ENCODE results near the gene SULT1A3. TPM values are rescaled to one million over a fixed set of nuclear protein-coding genes. Genes with fewer than 3 reads are reported as not detected.
"Not testable (repeated sequence)": the region's sequence is repeated elsewhere in the genome, so short reads cannot be mapped to it uniquely, and the experiment has no call there.

SULT1A3 gene
- total and polyA plus RNA-seq, 7 donors: 2.7 to 5.5 (median 4.6) TPM

GRCh38 chr16:30186782-30187555 lies 12.1 kb upstream of the SULT1A3 start:
- Histone ChIP-seq H3K4me1 (peaks cover 4% of the 10 kb centered on the region), H3K36me3 (ENCODE audit: insufficient read depth in 1 of 2, low read depth in 1 of 2) (no peaks in the 10 kb centered on the region), H3K9me3 (no peaks in the 10 kb centered on the region), H3K27me3 (ENCODE audit: insufficient read depth in 3 of 3, low read length in 2 of 3) (no peaks in the 10 kb centered on the region), H3K27ac (no peak overlapping the region), H3K4me3 (peak overlapping the region; percentile 11)
- 58 to 61% (median 58%) methylated on average over 35 to 36 of the region's 36 CpGs for WGBS, 3 donors
- ATAC-seq (peak; percentile 31 to 64 (median 47)), DNase-seq (peak; percentile 78 to 89)
- peak; percentile 49 for TF ChIP-seq CTCF (IDR thresholded peaks at IDR 0.05)
- intact Hi-C loops (cut with DNase I): no loop called here

- intact Hi-C loops (cut with DNase I): no loop called here
- peaks cover 4% of the 10 kb centered on the region for H3K4me1 ChIP-seq
- no peak overlapping the region for H3K4me3 ChIP-seq
- H3K27ac ChIP-seq: no peak overlapping the region
- TF ChIP-seq CTCF (IDR thresholded peaks at IDR 0.05): no peak
- no peak for DNase-seq
- no peaks in the 10 kb centered on the region for H3K9me3 ChIP-seq
- H3K36me3 ChIP-seq (ENCODE audit: insufficient read depth in 1 of 2, low read depth in 1 of 2): no peaks in the 10 kb centered on the region
- 72 to 88% (median 80%) methylated on average over 7 to 9 of the region's 9 CpGs for WGBS, 3 donors
- ATAC-seq: no peak
- no peaks in the 10 kb centered on the region for H3K27me3 ChIP-seq (ENCODE audit: insufficient read depth in 3 of 3, low read length in 2 of 3)
Measured at GRCh38 chr16:30187556-30187865, 11.5 kb upstream of the SULT1A3 start.

- H3K4me1 ChIP-seq: peaks cover 4% of the 10 kb centered on the region
- peak in 1 of 2 donors; percentile 49 for DNase-seq
- intact Hi-C loops (cut with DNase I): no loop called here
- H3K4me3 ChIP-seq: no peak overlapping the region
- TF ChIP-seq CTCF (IDR thresholded peaks at IDR 0.05): no peak
- no peaks in the 10 kb centered on the region for H3K9me3 ChIP-seq
- H3K27ac ChIP-seq: no peak overlapping the region
- H3K36me3 ChIP-seq (ENCODE audit: insufficient read depth in 1 of 2, low read depth in 1 of 2): no peaks in the 10 kb centered on the region
- WGBS, 3 donors: 90 to 94% (median 92%) methylated on average over 22 to 23 of the region's 23 CpGs
- ATAC-seq: no peak
- no peaks in the 10 kb centered on the region for H3K27me3 ChIP-seq (ENCODE audit: insufficient read depth in 3 of 3, low read length in 2 of 3)
Measured at GRCh38 chr16:30187971-30188561, 11.0 kb upstream of the SULT1A3 start.

GRCh38 chr16:30191158-30191557 lies 7.9 kb upstream of the SULT1A3 start:
- H3K27ac ChIP-seq; H3K9me3 ChIP-seq; H3K4me1 ChIP-seq; H3K36me3 ChIP-seq (ENCODE audit: insufficient read depth in 1 of 2, low read depth in 1 of 2); H3K27me3 ChIP-seq (ENCODE audit: insufficient read depth in 3 of 3, low read length in 2 of 3); intact Hi-C loops (cut with DNase I); H3K4me3 ChIP-seq; ATAC-seq: not testable (repeated sequence)
- 94 to 100% (median 95%) methylated on average over 3 to 5 of the region's 12 CpGs for WGBS, 3 donors
- DNase-seq: peak in 1 of 2 donors; percentile 26

- H3K27me3 ChIP-seq (ENCODE audit: insufficient read depth in 3 of 3, low read length in 2 of 3); H3K36me3 ChIP-seq (ENCODE audit: insufficient read depth in 1 of 2, low read depth in 1 of 2); DNase-seq; H3K9me3 ChIP-seq; H3K4me1 ChIP-seq; H3K27ac ChIP-seq; intact Hi-C loops (cut with DNase I); H3K4me3 ChIP-seq: not testable (repeated sequence)
- WGBS, 3 donors: no CpG with 5 or more reads among the region's 21 CpGs
- peak; percentile 2 to 21 (median 14) for ATAC-seq
Measured at GRCh38 chr16:30193098-30193497, 6.0 kb upstream of the SULT1A3 start.

- H3K27ac ChIP-seq; H3K9me3 ChIP-seq; intact Hi-C loops (cut with DNase I); H3K27me3 ChIP-seq (ENCODE audit: insufficient read depth in 3 of 3, low read length in 2 of 3); H3K4me1 ChIP-seq; DNase-seq; H3K36me3 ChIP-seq (ENCODE audit: insufficient read depth in 1 of 2, low read depth in 1 of 2): not testable (repeated sequence)
- ATAC-seq: peak; percentile 93 to 97 (median 96)
- no CpG with 5 or more reads among the region's 34 CpGs for WGBS, 3 donors
- peak within 1 kb of the TSS; percentile 57 for H3K4me3 ChIP-seq
Measured at GRCh38 chr16:30193615-30194014, 5.4 kb upstream of the SULT1A3 start, which contains the start of the genes BOLA2B and SLX1A. Gene BOLA2B, minus strand, starts transcription at chr16:30193666. Its CDS starts 71 bp downstream, at chr16:30193595. Gene SLX1A, plus strand, starts transcription at chr16:30193875. Its CDS starts 210 bp downstream, at chr16:30194085.

GRCh38 chr16:30194172-30194925 lies 4.7 kb upstream of the SULT1A3 start:
- H3K36me3 ChIP-seq (ENCODE audit: insufficient read depth in 1 of 2, low read depth in 1 of 2); H3K4me1 ChIP-seq; H3K9me3 ChIP-seq; H3K27me3 ChIP-seq (ENCODE audit: insufficient read depth in 3 of 3, low read length in 2 of 3); intact Hi-C loops (cut with DNase I); H3K27ac ChIP-seq: not testable (repeated sequence)
- ATAC-seq: peak; percentile 54 to 69 (median 66)
- WGBS, 3 donors: 7 to 11% (median 11%) methylated on average over 12 to 18 of the region's 60 CpGs
- DNase-seq: peak in 1 of 2 donors; percentile 55
- peak overlapping the region; percentile 57 for H3K4me3 ChIP-seq

GRCh38 chr16:30197001-30197400 lies 2.1 kb upstream of the SULT1A3 start:
- H3K4me1 ChIP-seq; H3K27ac ChIP-seq; H3K36me3 ChIP-seq (ENCODE audit: insufficient read depth in 1 of 2, low read depth in 1 of 2); H3K4me3 ChIP-seq; H3K9me3 ChIP-seq; intact Hi-C loops (cut with DNase I); H3K27me3 ChIP-seq (ENCODE audit: insufficient read depth in 3 of 3, low read length in 2 of 3); ATAC-seq: not testable (repeated sequence)
- 58 to 100% (median 85%) methylated on average over 1 of the region's 2 CpGs for WGBS, 3 donors
- DNase-seq: peak in 1 of 2 donors; percentile 28
